Thyroid gland (tissue), 4 donors: ENCODE data around the gene APOC1.

Experiments used
- POLR2A ChIP-seq, 2 donors: fragments of 450-650 bp; IDR thresholded peaks; one replicate each; pipeline ENCODE4 v1.6.1; 2017; ENCODE audit warnings: antibody characterized with exemption in 2 of 2, mild to moderate bottlenecking in 2 of 2, moderate library complexity in 1 of 2
- TF ChIP-seq, protein P1 (sequence below), 6 experiments: fragments of 200-600 bp in 3 of 6; fragments of 450-650 bp in 3 of 6; sonication (generic) in 3 of 6; IDR thresholded peaks; one replicate each; pipeline ENCODE4 v1.5.1; 2016 to 2019; ENCODE audit warnings: antibody characterized with exemption in 6 of 6, mild to moderate bottlenecking in 2 of 6, inconsistent platforms in 1 of 6, moderate library complexity in 1 of 6

DNA sequence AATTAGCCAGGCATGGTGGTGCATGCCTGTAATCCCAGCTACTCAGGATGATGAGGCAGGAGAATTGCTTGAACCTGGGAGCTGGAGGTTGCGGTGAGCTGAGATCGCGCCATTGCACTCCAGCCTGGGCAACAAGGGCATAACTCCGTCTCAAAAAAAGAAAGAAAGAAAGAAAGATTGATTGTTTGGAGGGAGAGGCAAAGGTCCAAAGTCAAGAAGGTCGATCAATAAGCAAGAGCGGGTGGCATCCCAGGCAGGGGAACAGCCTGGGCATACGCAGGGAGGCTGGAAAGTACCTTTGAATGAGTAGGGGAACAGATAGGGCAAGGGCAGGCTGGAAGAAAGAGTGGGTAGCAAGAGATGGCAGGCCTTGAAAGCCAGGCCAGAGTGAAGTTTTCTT, 15.7 kb downstream of the APOC1 start:
- TF ChIP-seq, protein P1, sequence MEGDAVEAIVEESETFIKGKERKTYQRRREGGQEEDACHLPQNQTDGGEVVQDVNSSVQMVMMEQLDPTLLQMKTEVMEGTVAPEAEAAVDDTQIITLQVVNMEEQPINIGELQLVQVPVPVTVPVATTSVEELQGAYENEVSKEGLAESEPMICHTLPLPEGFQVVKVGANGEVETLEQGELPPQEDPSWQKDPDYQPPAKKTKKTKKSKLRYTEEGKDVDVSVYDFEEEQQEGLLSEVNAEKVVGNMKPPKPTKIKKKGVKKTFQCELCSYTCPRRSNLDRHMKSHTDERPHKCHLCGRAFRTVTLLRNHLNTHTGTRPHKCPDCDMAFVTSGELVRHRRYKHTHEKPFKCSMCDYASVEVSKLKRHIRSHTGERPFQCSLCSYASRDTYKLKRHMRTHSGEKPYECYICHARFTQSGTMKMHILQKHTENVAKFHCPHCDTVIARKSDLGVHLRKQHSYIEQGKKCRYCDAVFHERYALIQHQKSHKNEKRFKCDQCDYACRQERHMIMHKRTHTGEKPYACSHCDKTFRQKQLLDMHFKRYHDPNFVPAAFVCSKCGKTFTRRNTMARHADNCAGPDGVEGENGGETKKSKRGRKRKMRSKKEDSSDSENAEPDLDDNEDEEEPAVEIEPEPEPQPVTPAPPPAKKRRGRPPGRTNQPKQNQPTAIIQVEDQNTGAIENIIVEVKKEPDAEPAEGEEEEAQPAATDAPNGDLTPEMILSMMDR (IDR thresholded peaks at IDR 0.05) = no peak
- TF ChIP-seq POLR2A (IDR thresholded peaks at IDR 0.05) = no peak
